ENCODE data around the gene EMP2.
"Not testable (repeated sequence)": the region's sequence is repeated elsewhere in the genome, so short reads cannot be mapped to it uniquely, and the experiment has no call there.

The EMP2 gene

DNA sequence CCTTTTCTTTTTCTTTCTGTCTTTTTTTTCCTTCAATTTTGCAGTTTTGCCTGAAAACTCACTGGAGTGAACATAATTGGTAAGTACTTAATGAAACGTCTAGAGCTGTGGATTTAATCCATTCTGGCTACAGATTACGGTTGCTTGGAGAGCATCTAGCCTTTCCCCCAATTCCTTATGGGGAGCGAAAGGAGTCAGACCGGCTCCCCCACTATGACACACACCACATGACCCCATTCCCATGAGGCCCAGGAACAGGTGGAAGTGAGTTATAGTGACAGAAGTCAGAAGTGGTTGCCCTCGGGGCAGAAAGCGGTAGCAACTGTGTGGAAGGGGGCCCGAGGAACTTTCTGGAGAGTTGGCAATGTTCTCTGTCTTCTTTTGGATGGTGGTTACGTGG, 41.2 kb downstream of the EMP2 start:
- peaks cover 2% of the 10 kb centered on the region for H3K27me3 ChIP-seq (replicated peaks; ENCODE audit: control insufficient read depth, insufficient read depth, low read length)
- no peak overlapping the region for H3K4me3 ChIP-seq (replicated peaks; ENCODE audit: low read depth, low read length)
- TF ChIP-seq CTCF (IDR thresholded peaks at IDR 0.05; ENCODE audit: insufficient read depth, low read length, poor library complexity, severe bottlenecking), result no peak
- no peak for DNase-seq (ENCODE audit: extremely low read depth, insufficient read length)
- H3K36me3 ChIP-seq (ENCODE audit: control insufficient read depth, insufficient read depth, low read length), result no peaks in the 10 kb centered on the region; the same call in 1 of the 2 replicates

GRCh38 chr16:10538583-10538982, 41.8 kb downstream of the EMP2 start:
- TF ChIP-seq CTCF (IDR thresholded peaks at IDR 0.05; ENCODE audit: insufficient read depth, low read length, poor library complexity, severe bottlenecking), result no peak
- no peaks in the 10 kb centered on the region; the same call in 1 of the 2 replicates for H3K36me3 ChIP-seq (ENCODE audit: control insufficient read depth, insufficient read depth, low read length)
- no peak for DNase-seq (ENCODE audit: extremely low read depth, insufficient read length)
- no peak overlapping the region for H3K4me3 ChIP-seq (replicated peaks; ENCODE audit: low read depth, low read length)
- peaks cover 2% of the 10 kb centered on the region for H3K27me3 ChIP-seq (replicated peaks; ENCODE audit: control insufficient read depth, insufficient read depth, low read length)

DNA sequence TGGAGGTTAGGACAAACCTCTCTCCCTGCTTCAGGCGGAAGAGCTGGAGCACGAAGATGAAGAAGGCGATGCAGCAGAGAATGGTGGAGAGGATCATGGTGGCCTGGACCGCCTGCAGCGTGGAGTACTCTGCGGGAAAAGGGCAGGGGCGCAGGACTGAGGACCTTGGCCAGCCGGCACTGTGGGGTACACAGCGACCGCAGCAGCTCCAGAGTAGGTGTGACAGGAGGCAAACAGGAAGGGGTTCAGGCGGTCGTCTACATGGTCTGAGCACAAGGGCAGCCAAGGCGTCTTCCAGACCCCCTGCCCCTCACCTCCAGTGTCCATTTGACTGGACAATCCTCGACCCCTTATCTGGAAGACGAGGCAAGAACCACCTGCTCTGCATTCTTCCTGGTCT, 42.5 kb downstream of the EMP2 start:
- DNase-seq (ENCODE audit: extremely low read depth, insufficient read length), result no peak
- no peaks in the 10 kb centered on the region; the same call in 1 of the 2 replicates for H3K36me3 ChIP-seq (ENCODE audit: control insufficient read depth, insufficient read depth, low read length)
- H3K27me3 ChIP-seq (replicated peaks; ENCODE audit: control insufficient read depth, insufficient read depth, low read length), result no peaks in the 10 kb centered on the region
- H3K4me3 ChIP-seq (replicated peaks; ENCODE audit: low read depth, low read length), result no peak overlapping the region
- no peak for TF ChIP-seq CTCF (IDR thresholded peaks at IDR 0.05; ENCODE audit: insufficient read depth, low read length, poor library complexity, severe bottlenecking)

- Histone ChIP-seq H3K36me3 (ENCODE audit: control insufficient read depth, insufficient read depth, low read length) (no peaks in the 10 kb centered on the region; the same call in 1 of the 2 replicates), H3K4me3 (replicated peaks; ENCODE audit: low read depth, low read length) (no peak overlapping the region), H3K27me3 (replicated peaks; ENCODE audit: control insufficient read depth, insufficient read depth, low read length) (no peaks in the 10 kb centered on the region)
- peak; percentile 25 for DNase-seq (ENCODE audit: extremely low read depth, insufficient read length)
- TF ChIP-seq CTCF (IDR thresholded peaks at IDR 0.05; ENCODE audit: insufficient read depth, low read length, poor library complexity, severe bottlenecking), result no peak
Measured at GRCh38 chr16:10536814-10537389, 43.5 kb downstream of the EMP2 start.

- DNase-seq (ENCODE audit: extremely low read depth, insufficient read length); H3K27me3 ChIP-seq (replicated peaks; ENCODE audit: control insufficient read depth, insufficient read depth, low read length); H3K4me3 ChIP-seq (replicated peaks; ENCODE audit: low read depth, low read length); H3K36me3 ChIP-seq (ENCODE audit: control insufficient read depth, insufficient read depth, low read length): not testable (repeated sequence)
Measured at GRCh38 chr16:10536328-10536727, 44.1 kb downstream of the EMP2 start.

GRCh38 chr16:10535461-10535860, 44.9 kb downstream of the EMP2 start:
- Histone ChIP-seq H3K27me3 (replicated peaks; ENCODE audit: control insufficient read depth, insufficient read depth, low read length) (no peaks in the 10 kb centered on the region), H3K4me3 (replicated peaks; ENCODE audit: low read depth, low read length) (no peak overlapping the region), H3K36me3 (ENCODE audit: control insufficient read depth, insufficient read depth, low read length) (no peaks in the 10 kb centered on the region; the same call in 1 of the 2 replicates)
- no peak for DNase-seq (ENCODE audit: extremely low read depth, insufficient read length)
- no peak for TF ChIP-seq CTCF (IDR thresholded peaks at IDR 0.05; ENCODE audit: insufficient read depth, low read length, poor library complexity, severe bottlenecking)

Measured in GM06990 (cell line).